ENCODE measurements around the gene PRKACA.

PRKACA gene

DNA sequence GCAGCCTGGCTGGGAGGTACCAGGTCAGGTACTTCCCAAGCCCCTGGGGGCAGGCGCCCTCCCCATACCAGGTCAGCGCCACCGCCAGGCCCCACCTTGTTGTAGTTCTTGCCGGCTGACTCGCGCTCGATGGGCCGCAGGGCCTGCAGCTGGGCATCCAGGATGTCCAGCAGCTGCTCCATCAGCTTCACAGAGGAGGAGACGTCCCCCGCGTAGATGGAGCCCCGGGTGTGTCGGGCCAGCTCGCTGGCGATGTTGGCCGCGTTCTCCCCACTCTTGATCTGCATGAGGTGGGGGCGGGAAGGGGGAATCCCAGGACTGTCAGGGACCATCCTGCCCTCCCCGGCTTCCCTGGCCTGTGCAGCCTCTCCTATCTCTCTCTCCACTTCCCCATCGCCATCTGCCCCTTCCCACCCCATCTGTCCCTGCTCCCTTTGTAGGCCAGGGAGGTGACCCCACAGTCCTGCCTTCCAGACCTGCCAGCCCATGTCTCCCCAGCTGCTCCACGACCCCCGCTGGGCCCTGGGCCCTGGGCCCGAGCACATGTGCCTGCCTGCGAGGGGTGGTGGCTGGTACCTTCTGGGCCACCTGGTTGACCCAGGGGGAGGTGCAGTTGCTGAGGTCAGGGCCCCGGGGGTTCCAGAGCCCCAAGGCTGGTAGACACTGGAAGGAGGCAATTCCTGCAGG, 42.6 kb upstream of the PRKACA start:
- H3K27ac ChIP-seq = no peak overlapping the region
- TF ChIP-seq CTCF (IDR thresholded peaks at IDR 0.05) (no peak), ZFX (IDR thresholded peaks at IDR 0.05; ENCODE audit: borderline replicate concordance) (no peak)

GRCh38 chr19:14159059-14159458, 41.5 kb upstream of the PRKACA start:
- no peak overlapping the region for H3K27ac ChIP-seq
- TF ChIP-seq ZFX (IDR thresholded peaks at IDR 0.05; ENCODE audit: borderline replicate concordance) (no peak), CTCF (IDR thresholded peaks at IDR 0.05) (no peak)

GRCh38 chr19:14158276-14159023, 40.9 kb upstream of the PRKACA start:
- H3K27ac ChIP-seq = no peak overlapping the region
- TF ChIP-seq CTCF (IDR thresholded peaks at IDR 0.05) (no peak), ZFX (IDR thresholded peaks at IDR 0.05; ENCODE audit: borderline replicate concordance) (no peak)

GRCh38 chr19:14156971-14157717, 39.6 kb upstream of the PRKACA start:
- TF ChIP-seq CTCF (IDR thresholded peaks at IDR 0.05) (no peak), ZFX (IDR thresholded peaks at IDR 0.05; ENCODE audit: borderline replicate concordance) (no peak)
- no peak overlapping the region for H3K27ac ChIP-seq

DNA sequence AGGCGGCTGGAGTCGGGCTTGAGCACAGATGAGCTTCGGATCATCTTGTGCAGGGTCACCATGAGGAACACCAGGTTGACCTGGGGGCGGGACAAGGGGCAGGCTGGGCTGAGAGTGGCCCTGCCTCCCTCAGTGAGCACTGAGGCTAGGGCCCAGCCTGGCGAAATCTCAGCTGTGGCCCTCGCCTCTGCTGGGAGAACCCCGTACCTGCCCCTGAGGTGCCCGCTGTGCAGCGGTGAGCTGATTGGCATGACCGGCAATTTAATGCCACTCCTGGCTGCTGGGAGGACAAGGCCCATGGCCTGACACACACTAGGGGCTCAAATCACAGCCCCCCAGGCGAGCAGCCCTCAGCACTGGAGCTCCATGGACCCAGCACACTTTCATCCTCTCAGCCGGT, 38.6 kb upstream of the PRKACA start:
- no peak overlapping the region for H3K27ac ChIP-seq
- TF ChIP-seq CTCF (IDR thresholded peaks at IDR 0.05) (no peak), ZFX (IDR thresholded peaks at IDR 0.05; ENCODE audit: borderline replicate concordance) (no peak)

DNA sequence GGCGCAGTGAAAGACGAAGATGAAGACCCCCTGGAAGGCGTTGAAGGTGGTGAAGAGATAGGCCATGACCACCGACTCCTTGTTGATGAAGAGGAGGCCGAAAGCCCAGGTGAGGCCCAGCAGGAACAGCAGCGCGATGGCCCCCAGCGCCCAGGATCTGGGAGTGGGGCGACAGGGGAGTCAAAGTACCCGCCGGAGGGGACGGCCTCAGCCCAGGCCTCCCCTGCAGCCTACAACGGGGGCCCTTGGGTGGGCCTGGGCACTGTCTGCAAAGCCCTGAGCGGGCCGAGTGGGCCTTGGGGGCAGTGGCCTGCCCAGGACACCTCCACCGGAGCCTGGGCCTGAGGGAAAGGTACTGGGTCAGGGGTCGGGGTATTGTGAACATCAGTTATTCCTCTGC, 37.8 kb upstream of the PRKACA start:
- TF ChIP-seq CTCF (IDR thresholded peaks at IDR 0.05) = no peak
- no peak overlapping the region for H3K27ac ChIP-seq

DNA sequence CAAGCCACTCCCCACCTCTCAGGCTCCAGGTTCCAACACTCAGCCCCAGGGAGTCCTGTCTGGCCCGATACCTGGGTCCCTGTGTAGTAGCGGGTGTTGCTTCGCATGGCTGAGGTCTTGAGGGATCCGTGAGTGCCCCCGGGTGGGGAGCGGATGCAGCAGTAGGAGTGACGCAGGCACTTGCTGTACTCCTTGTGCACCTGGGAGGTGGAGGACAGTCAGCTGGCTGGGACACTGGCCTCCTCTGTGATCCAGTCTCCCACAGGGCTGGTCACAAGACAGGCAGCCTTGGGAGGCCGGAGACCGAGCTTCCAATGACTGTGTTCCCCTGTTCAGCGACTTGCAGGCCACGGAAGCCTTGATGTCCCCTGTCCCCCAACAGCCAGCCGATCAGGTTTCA, 35.2 kb upstream of the PRKACA start:
- H3K27ac ChIP-seq = no peak overlapping the region
- no peak for TF ChIP-seq ZFX (IDR thresholded peaks at IDR 0.05; ENCODE audit: borderline replicate concordance)
- no peak for TF ChIP-seq CTCF (IDR thresholded peaks at IDR 0.05)

Measured in 22Rv1 (cell line).